Transverse colon (tissue), 4 donors: ENCODE data around the gene BMS1.

ENCODE experiments used
- EP300 ChIP-seq: sonication (generic); formaldehyde crosslinking; IDR thresholded peaks from one replicate; pipeline ENCODE4 v1.6.1; 2017; ENCODE audit warnings: antibody characterized with exemption, low read depth
- POLR2A ChIP-seq: fragments of 450-650 bp; IDR thresholded peaks from one replicate; pipeline ENCODE4 v1.6.1; 2016; ENCODE audit warnings: antibody characterized with exemption, mild to moderate bottlenecking, moderate library complexity
- POLR2AphosphoS5 ChIP-seq, 3 donors: sonication (generic); formaldehyde crosslinking; IDR thresholded peaks; one replicate each; pipeline ENCODE4 v1.6.1; 2016; ENCODE audit warnings: antibody characterized with exemption in 3 of 3
- TF ChIP-seq, protein P1 (sequence below), 5 experiments: fragments of 200-600 bp in 3 of 5; fragments of 450-650 bp in 2 of 5; sonication (generic) in 3 of 5; IDR thresholded peaks; 1 replicate in 2 of 5; 2 replicates in 3 of 5; pipeline ENCODE4 v1.5.1; 2016 to 2017; ENCODE audit warnings: antibody characterized with exemption in 5 of 5, inconsistent platforms in 3 of 5, mild to moderate bottlenecking in 2 of 5, moderate library complexity in 1 of 5

DNA sequence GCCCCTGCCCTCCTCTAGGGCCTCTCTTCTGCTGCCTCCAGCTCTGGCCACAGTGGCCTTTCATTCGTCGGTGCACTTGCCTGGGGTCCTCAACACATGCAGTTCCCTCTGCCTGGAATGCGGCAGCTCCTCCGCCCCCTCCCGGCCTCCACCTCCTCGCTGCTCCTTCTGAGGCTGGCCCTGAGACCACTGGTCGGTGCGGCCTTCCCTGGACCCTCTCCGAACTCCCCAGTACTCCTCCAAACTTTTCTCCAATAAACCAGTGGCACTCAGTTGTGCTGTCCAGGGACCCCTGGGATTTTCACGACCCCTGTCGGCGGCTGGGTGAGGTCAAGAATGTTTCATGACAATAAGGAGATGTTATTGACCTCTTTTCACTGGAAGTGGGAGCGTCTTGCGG, 53.5 kb downstream of the BMS1 start:
- TF ChIP-seq, protein P1, sequence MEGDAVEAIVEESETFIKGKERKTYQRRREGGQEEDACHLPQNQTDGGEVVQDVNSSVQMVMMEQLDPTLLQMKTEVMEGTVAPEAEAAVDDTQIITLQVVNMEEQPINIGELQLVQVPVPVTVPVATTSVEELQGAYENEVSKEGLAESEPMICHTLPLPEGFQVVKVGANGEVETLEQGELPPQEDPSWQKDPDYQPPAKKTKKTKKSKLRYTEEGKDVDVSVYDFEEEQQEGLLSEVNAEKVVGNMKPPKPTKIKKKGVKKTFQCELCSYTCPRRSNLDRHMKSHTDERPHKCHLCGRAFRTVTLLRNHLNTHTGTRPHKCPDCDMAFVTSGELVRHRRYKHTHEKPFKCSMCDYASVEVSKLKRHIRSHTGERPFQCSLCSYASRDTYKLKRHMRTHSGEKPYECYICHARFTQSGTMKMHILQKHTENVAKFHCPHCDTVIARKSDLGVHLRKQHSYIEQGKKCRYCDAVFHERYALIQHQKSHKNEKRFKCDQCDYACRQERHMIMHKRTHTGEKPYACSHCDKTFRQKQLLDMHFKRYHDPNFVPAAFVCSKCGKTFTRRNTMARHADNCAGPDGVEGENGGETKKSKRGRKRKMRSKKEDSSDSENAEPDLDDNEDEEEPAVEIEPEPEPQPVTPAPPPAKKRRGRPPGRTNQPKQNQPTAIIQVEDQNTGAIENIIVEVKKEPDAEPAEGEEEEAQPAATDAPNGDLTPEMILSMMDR (IDR thresholded peaks at IDR 0.05), result no peak
- no peak for TF ChIP-seq POLR2A
- TF ChIP-seq POLR2AphosphoS5 (IDR thresholded peaks at IDR 0.05), result no peak
- TF ChIP-seq EP300, result no peak
